ENCODE measurements around the gene MEF2A.

- TF ChIP-seq ZNF436 (CRISPR knock-in tag; IDR thresholded peaks at IDR 0.05) (no peak), TAF15 (IDR thresholded peaks at IDR 0.05; ENCODE audit: low read depth, low read length) (no peak), ETV5 (CRISPR knock-in tag; IDR thresholded peaks at IDR 0.05; ENCODE audit: low read depth) (no peak), POLR2A (conservative IDR thresholded peaks at IDR 0.05) (no peak), ZC3H4 (CRISPR knock-in tag; IDR thresholded peaks at IDR 0.05; ENCODE audit: borderline replicate concordance) (no peak), RAD21 (CRISPR knock-in tag; conservative IDR thresholded peaks at IDR 0.05 in 1 of 2, IDR thresholded peaks at IDR 0.05 in 1 of 2) (no peak), PCBP2 (IDR thresholded peaks at IDR 0.05; ENCODE audit: low read depth, low read length, poor library complexity, severe bottlenecking) (no peak), SMC3 (conservative IDR thresholded peaks at IDR 0.05; ENCODE audit: insufficient read depth, low read depth, low read length) (no peak), ZNF165 (CRISPR knock-in tag; IDR thresholded peaks at IDR 0.05; ENCODE audit: borderline replicate concordance) (no peak), MLX (CRISPR knock-in tag; conservative IDR thresholded peaks at IDR 0.05) (no peak)
- TF ChIP-seq, protein P1, sequence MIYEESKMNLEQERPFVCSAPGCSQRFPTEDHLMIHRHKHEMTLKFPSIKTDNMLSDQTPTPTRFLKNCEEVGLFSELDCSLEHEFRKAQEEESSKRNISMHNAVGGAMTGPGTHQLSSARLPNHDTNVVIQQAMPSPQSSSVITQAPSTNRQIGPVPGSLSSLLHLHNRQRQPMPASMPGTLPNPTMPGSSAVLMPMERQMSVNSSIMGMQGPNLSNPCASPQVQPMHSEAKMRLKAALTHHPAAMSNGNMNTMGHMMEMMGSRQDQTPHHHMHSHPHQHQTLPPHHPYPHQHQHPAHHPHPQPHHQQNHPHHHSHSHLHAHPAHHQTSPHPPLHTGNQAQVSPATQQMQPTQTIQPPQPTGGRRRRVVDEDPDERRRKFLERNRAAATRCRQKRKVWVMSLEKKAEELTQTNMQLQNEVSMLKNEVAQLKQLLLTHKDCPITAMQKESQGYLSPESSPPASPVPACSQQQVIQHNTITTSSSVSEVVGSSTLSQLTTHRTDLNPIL (CRISPR knock-in tag; IDR thresholded peaks at IDR 0.05) = no peak
- TF ChIP-seq, protein P2, sequence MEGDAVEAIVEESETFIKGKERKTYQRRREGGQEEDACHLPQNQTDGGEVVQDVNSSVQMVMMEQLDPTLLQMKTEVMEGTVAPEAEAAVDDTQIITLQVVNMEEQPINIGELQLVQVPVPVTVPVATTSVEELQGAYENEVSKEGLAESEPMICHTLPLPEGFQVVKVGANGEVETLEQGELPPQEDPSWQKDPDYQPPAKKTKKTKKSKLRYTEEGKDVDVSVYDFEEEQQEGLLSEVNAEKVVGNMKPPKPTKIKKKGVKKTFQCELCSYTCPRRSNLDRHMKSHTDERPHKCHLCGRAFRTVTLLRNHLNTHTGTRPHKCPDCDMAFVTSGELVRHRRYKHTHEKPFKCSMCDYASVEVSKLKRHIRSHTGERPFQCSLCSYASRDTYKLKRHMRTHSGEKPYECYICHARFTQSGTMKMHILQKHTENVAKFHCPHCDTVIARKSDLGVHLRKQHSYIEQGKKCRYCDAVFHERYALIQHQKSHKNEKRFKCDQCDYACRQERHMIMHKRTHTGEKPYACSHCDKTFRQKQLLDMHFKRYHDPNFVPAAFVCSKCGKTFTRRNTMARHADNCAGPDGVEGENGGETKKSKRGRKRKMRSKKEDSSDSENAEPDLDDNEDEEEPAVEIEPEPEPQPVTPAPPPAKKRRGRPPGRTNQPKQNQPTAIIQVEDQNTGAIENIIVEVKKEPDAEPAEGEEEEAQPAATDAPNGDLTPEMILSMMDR (IDR thresholded peaks at IDR 0.05 in 2 of 3, conservative IDR thresholded peaks at IDR 0.05 in 1 of 3; ENCODE audit: insufficient read depth in 2 of 3, low read depth in 1 of 3, low read length in 3 of 3) = no peak
These were observed 68.8 kb downstream of the MEF2A start for GRCh38 chr15:99634576-99634975.

All from K562 (cell line).